Measurements from ENCODE around the gene TTC28. TPM values are rescaled to one million over a fixed set of nuclear protein-coding genes. Genes with fewer than 3 reads are reported as not detected.

Gene TTC28
- total RNA-seq, 1 donor from 2014 or later = 46.2 TPM

DNA sequence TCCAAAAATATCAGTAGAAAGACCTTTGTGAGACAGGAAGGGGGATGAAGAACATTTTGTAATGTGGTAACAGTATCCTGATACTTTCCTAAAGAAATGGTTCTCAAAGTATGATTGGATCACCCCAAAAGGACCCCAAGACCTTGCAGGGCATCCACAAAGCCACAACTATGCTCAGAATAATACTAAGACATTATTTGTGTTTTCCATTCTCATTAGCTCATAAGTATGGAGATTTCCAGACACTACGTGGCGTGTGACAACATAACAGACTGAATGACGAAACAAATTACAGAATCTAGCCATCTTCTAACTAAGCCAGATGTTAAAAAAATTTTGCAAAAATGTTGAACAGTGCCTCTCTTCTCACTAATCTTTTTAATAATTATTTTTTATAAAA is 37.0 kb upstream of the TTC28 start:
- TF ChIP-seq EZH2phosphoT487 (IDR thresholded peaks at IDR 0.05) (no peak), EZH2 (IDR thresholded peaks at IDR 0.05) (no peak)
- TF ChIP-seq, protein P1, sequence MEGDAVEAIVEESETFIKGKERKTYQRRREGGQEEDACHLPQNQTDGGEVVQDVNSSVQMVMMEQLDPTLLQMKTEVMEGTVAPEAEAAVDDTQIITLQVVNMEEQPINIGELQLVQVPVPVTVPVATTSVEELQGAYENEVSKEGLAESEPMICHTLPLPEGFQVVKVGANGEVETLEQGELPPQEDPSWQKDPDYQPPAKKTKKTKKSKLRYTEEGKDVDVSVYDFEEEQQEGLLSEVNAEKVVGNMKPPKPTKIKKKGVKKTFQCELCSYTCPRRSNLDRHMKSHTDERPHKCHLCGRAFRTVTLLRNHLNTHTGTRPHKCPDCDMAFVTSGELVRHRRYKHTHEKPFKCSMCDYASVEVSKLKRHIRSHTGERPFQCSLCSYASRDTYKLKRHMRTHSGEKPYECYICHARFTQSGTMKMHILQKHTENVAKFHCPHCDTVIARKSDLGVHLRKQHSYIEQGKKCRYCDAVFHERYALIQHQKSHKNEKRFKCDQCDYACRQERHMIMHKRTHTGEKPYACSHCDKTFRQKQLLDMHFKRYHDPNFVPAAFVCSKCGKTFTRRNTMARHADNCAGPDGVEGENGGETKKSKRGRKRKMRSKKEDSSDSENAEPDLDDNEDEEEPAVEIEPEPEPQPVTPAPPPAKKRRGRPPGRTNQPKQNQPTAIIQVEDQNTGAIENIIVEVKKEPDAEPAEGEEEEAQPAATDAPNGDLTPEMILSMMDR (IDR thresholded peaks at IDR 0.05) = no peak
- Histone ChIP-seq H3K36me3 (peaks cover 8% of the 10 kb centered on the region), H3K9ac (no peak overlapping the region), H2AFZ (replicated peaks) (no peak overlapping the region), H3K27ac (no peak overlapping the region), H3K27me3 (no peaks in the 10 kb centered on the region), H3K4me3 (no peak overlapping the region), H4K20me1 (ENCODE audit: low read depth) (no peaks in the 10 kb centered on the region), H3K4me1 (no peaks in the 10 kb centered on the region), H3K4me2 (no peak overlapping the region), H3F3A (ENCODE audit: low read depth) (peaks cover 8% of the 10 kb centered on the region), H3K9me3 (ENCODE audit: low read depth) (no peaks in the 10 kb centered on the region), H3K79me2 (ENCODE audit: low read depth) (no peaks in the 10 kb centered on the region)
- H3K27ac Mint-ChIP-seq = peak overlapping the region; percentile 37
- H3K36me3 Mint-ChIP-seq = peaks cover 10% of the 10 kb centered on the region
- H3K27me3 Mint-ChIP-seq (ENCODE audit: insufficient read depth, low read depth) = no peaks in the 10 kb centered on the region
- no peaks in the 10 kb centered on the region for H3K9me3 Mint-ChIP-seq
- peaks cover 2% of the 10 kb centered on the region for H3K4me1 Mint-ChIP-seq
- H3K4me3 Mint-ChIP-seq = no peak overlapping the region
- no peak for DNase-seq (ENCODE audit: low spot score)

DNA sequence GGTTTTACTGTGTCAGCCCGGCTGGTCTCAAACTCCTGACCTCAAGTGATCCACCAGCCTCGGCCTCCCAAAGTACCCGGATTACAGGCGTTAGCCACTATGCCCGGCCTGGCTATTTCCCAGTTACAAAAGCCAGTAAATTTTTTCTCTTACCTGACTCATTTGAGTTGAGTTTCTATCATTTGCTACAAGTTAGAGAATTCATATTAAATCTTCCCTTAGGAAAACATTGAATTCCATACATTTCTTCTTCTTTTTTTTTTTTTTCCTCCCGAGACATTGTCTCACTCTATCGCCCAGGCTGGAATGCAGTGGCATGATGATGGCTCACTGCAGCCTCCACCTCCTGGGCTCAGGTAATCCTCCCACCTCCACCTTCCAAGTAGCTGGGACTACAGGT is 36.0 kb upstream of the TTC28 start:
- H3K27me3 Mint-ChIP-seq (ENCODE audit: insufficient read depth, low read depth) = no peaks in the 10 kb centered on the region
- DNase-seq (ENCODE audit: low spot score) = no peak
- Histone ChIP-seq H2AFZ (replicated peaks) (no peak overlapping the region), H4K20me1 (ENCODE audit: low read depth) (no peaks in the 10 kb centered on the region), H3K9me3 (ENCODE audit: low read depth) (no peaks in the 10 kb centered on the region), H3K4me3 (no peak overlapping the region), H3K27me3 (no peaks in the 10 kb centered on the region), H3K36me3 (peaks cover 8% of the 10 kb centered on the region), H3K27ac (no peak overlapping the region), H3K4me1 (no peaks in the 10 kb centered on the region), H3F3A (ENCODE audit: low read depth) (peaks cover 8% of the 10 kb centered on the region), H3K4me2 (no peak overlapping the region), H3K79me2 (ENCODE audit: low read depth) (no peaks in the 10 kb centered on the region), H3K9ac (no peak overlapping the region)
- no peak overlapping the region for H3K4me3 Mint-ChIP-seq
- H3K27ac Mint-ChIP-seq = no peak overlapping the region
- H3K36me3 Mint-ChIP-seq = peaks cover 12% of the 10 kb centered on the region
- H3K9me3 Mint-ChIP-seq = no peaks in the 10 kb centered on the region
- TF ChIP-seq, protein P1 (IDR thresholded peaks at IDR 0.05) = no peak
- peaks cover 5% of the 10 kb centered on the region for H3K4me1 Mint-ChIP-seq

DNA sequence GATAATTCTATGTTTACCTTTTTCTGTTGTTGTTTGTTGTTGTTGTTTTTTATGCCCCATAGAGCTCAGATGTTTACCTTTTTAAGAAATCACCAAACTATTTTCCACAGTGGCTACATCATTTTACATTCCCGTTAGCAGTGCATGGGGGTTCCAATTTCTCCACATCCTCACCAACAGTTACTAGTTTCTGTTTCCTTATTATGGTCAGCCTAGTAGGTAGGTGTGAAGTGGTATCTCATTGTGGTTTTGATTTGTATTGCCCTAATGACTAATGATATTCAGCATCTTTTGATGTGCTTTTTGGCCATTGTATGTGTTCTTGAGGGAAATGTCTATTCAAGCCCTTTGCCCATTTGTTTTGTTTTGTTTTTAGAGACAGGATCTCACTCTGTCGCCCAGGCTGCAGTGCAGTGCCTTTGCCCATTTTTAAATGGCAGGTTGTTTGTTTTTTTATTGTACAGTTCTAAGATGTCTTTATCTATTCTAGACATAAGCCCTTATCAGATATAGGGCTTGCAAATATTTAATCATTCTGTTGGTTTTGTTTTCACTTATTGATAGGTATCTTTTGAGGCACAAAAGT is 34.5 kb upstream of the TTC28 start:
- no peaks in the 10 kb centered on the region for H3K9me3 Mint-ChIP-seq
- H3K4me2 ChIP-seq = no peak overlapping the region
- no peak for DNase-seq (ENCODE audit: low spot score)
- H3K4me1 Mint-ChIP-seq = peaks cover 5% of the 10 kb centered on the region
- H3K79me2 ChIP-seq (ENCODE audit: low read depth) = no peaks in the 10 kb centered on the region
- no peaks in the 10 kb centered on the region for H4K20me1 ChIP-seq (ENCODE audit: low read depth)
- H3K36me3 Mint-ChIP-seq = peaks cover 12% of the 10 kb centered on the region
- H3K4me3 ChIP-seq = no peak overlapping the region
- H3K4me1 ChIP-seq = no peaks in the 10 kb centered on the region
- peaks cover 8% of the 10 kb centered on the region for H3F3A ChIP-seq (ENCODE audit: low read depth)
- H3K27ac ChIP-seq = no peak overlapping the region
- no peaks in the 10 kb centered on the region for H3K27me3 ChIP-seq
- H3K27ac Mint-ChIP-seq = no peak overlapping the region
- no peak overlapping the region for H2AFZ ChIP-seq (replicated peaks)
- no peak overlapping the region for H3K4me3 Mint-ChIP-seq
- no peaks in the 10 kb centered on the region for H3K27me3 Mint-ChIP-seq (ENCODE audit: insufficient read depth, low read depth)
- no peak for TF ChIP-seq EZH2 (IDR thresholded peaks at IDR 0.05)
- H3K36me3 ChIP-seq = peaks cover 6% of the 10 kb centered on the region
- no peak overlapping the region for H3K9ac ChIP-seq
- no peaks in the 10 kb centered on the region for H3K9me3 ChIP-seq (ENCODE audit: low read depth)

DNA sequence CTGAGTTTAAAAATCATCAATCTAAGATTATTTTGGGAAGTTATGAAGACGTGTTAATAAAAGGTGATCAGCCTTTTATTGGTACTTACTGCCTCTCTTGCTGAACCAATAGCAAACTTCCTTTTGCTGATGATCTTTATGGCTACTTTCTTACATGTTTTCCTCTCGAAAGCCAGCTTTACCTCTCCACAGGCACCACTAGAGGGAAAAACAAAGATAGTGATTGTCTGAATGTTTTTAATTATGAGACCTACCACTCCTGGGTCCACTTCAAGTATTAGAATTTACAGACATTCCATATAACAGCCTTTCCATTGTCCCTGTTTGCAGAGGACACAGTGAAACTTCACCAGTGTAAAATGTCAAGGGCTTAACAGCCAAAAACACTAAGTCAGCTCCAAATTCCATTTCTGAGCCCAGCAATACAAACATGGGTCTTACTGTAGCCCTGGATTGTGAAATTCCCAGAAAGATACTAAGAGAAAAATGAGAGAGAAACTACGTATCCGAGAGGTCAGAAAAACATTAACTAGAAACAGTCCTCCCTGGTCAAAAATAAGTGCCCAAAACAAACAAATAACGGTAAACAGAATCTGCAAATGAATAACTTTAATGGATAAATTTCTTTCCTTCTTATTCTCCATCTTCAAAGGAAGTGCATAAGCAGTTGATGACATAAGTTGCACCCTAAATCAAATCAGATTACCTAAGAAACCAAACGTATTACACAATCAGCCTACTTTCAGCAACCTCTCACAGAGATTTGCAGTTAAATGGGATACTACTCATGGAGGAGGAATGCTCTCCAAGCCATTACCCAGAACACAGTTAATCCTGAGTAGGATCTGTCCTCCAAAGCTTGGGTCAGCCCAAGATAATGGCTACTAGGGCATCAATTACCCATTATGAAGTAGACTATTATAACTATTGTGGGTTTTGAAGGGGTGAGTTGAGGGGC is 32.5 kb upstream of the TTC28 start:
- Histone ChIP-seq H3F3A (ENCODE audit: low read depth) (peaks cover 8% of the 10 kb centered on the region), H3K36me3 (peaks cover 6% of the 10 kb centered on the region), H3K4me2 (no peak overlapping the region), H2AFZ (replicated peaks) (no peak overlapping the region), H3K9ac (no peak overlapping the region), H3K9me3 (ENCODE audit: low read depth) (no peaks in the 10 kb centered on the region), H3K27ac (no peak overlapping the region), H3K4me3 (no peak overlapping the region), H3K27me3 (no peaks in the 10 kb centered on the region), H3K79me2 (ENCODE audit: low read depth) (no peaks in the 10 kb centered on the region), H3K4me1 (no peaks in the 10 kb centered on the region), H4K20me1 (ENCODE audit: low read depth) (no peaks in the 10 kb centered on the region)
- no peak overlapping the region for H3K27ac Mint-ChIP-seq
- TF ChIP-seq, protein P1 (IDR thresholded peaks at IDR 0.05) = no peak
- TF ChIP-seq EZH2 (IDR thresholded peaks at IDR 0.05) (no peak), EZH2phosphoT487 (IDR thresholded peaks at IDR 0.05) (no peak)
- no peaks in the 10 kb centered on the region for H3K27me3 Mint-ChIP-seq (ENCODE audit: insufficient read depth, low read depth)
- no peak overlapping the region for H3K4me3 Mint-ChIP-seq
- H3K9me3 Mint-ChIP-seq = no peaks in the 10 kb centered on the region
- no peak for DNase-seq (ENCODE audit: low spot score)
- peaks cover 12% of the 10 kb centered on the region for H3K36me3 Mint-ChIP-seq
- H3K4me1 Mint-ChIP-seq = peaks cover 5% of the 10 kb centered on the region
